Subcutaneous abdominal adipose tissue (tissue), 5 donors: Measurements from ENCODE around the gene MYB.
A peak's percentile ranks its signal among the peaks of the same experiment; 100 is the strongest.
"Not testable (repeated sequence)": the region's sequence is repeated elsewhere in the genome, so short reads cannot be mapped to it uniquely, and the experiment has no call there.

Experiments used
- H3K27ac ChIP-seq: one replicate; pipeline ENCODE4 v1.7.0; 2013; ENCODE audit warnings: low read depth, mild to moderate bottlenecking, inconsistent platforms, low read length, moderate library complexity
- H3K27me3 ChIP-seq, 5 donors: one replicate each; pipeline ENCODE4 v1.7.0; 2013; ENCODE audit warnings: low read length in 5 of 5, inconsistent platforms in 1 of 5; ENCODE audit not compliant: control insufficient read depth in 5 of 5, insufficient read depth in 4 of 5
- H3K36me3 ChIP-seq, 5 donors: one replicate each; pipeline ENCODE4 v1.7.0; 2013; ENCODE audit warnings: low read length in 5 of 5; ENCODE audit not compliant: control insufficient read depth in 5 of 5, insufficient read depth in 5 of 5
- H3K4me1 ChIP-seq, 5 donors: one replicate each; pipeline ENCODE4 v1.7.0; 2013; ENCODE audit warnings: low read length in 5 of 5, mild to moderate bottlenecking in 3 of 5, moderate library complexity in 1 of 5; ENCODE audit not compliant: control insufficient read depth in 5 of 5, insufficient read depth in 5 of 5
- H3K4me3 ChIP-seq, 5 donors: one replicate each; pipeline ENCODE4 v1.7.0; 2013; ENCODE audit warnings: low read length in 5 of 5, low read depth in 1 of 5
- H3K9ac ChIP-seq, 5 donors: one replicate each; pipeline ENCODE4 v1.7.0; 2013; ENCODE audit warnings: low read length in 5 of 5, mild to moderate bottlenecking in 4 of 5, moderate library complexity in 3 of 5
- H3K9me3 ChIP-seq, 5 donors: one replicate each; pipeline ENCODE4 v1.7.0; 2013; ENCODE audit warnings: low read length in 5 of 5; ENCODE audit not compliant: control insufficient read depth in 5 of 5
- donor health status: healthy.
- donor health status: healthy.
- donor health status: healthy.
- donor health status: healthy.
- donor health status: healthy.

Gene MYB

GRCh38 chr6:135180542-135181332 is at the start of gene MYB:
TSS of gene MYB (plus strand) at chr6:135181308. CDS start at chr6:135181514, 206 bp downstream.
- Histone ChIP-seq H3K9ac (peak within 1 kb of the TSS in 3 of 5 donors; percentile 49 to 68 (median 55)), H3K4me3 (peak within 1 kb of the TSS; percentile 65 to 76 (median 73)), H3K36me3 (no peaks in the 10 kb centered on the region), H3K27ac (no peak within 1 kb of the TSS), H3K4me1 (peaks cover 6 to 34% (median 29%) of the 10 kb centered on the region in 5 donors), H3K9me3 (no peaks in the 10 kb centered on the region), H3K27me3 (peaks cover 9 to 24% (median 13%) of the 10 kb centered on the region in 5 donors)

- Histone ChIP-seq H3K4me3 (no peak overlapping the region), H3K36me3 (no peaks in the 10 kb centered on the region), H3K9ac (no peak overlapping the region), H3K9me3 (no peaks in the 10 kb centered on the region), H3K27me3 (no peaks in the 10 kb centered on the region), H3K4me1 (peaks cover 0 to 2% (median 0%) of the 10 kb centered on the region in 5 donors), H3K27ac (no peak overlapping the region)
Observed at GRCh38 chr6:135132776-135133175, 48.3 kb upstream of the MYB start.

GRCh38 chr6:135135835-135136234 is 45.3 kb upstream of the MYB start:
- Histone ChIP-seq H3K36me3 (no peaks in the 10 kb centered on the region), H3K27ac (no peak overlapping the region)

GRCh38 chr6:135137826-135138225 is 43.3 kb upstream of the MYB start:
- Histone ChIP-seq H3K36me3 (no peaks in the 10 kb centered on the region), H3K9me3 (no peaks in the 10 kb centered on the region), H3K4me3 (no peak overlapping the region), H3K27me3 (peaks cover 0 to 2% (median 0%) of the 10 kb centered on the region in 5 donors), H3K9ac (no peak overlapping the region), H3K27ac (no peak overlapping the region), H3K4me1 (no peaks in the 10 kb centered on the region)

More at GRCh38 chr6:135135835-135136234, 45.3 kb upstream of the MYB start:
- Histone ChIP-seq H3K4me1 (no peaks in the 10 kb centered on the region), H3K9ac (no peak overlapping the region), H3K27me3 (peaks cover 0 to 2% (median 0%) of the 10 kb centered on the region in 5 donors), H3K9me3 (no peaks in the 10 kb centered on the region), H3K4me3 (no peak overlapping the region)

- Histone ChIP-seq H3K9ac (no peak overlapping the region), H3K4me3 (no peak overlapping the region), H3K9me3 (no peaks in the 10 kb centered on the region), H3K36me3 (no peaks in the 10 kb centered on the region), H3K27me3 (peaks cover 0 to 2% (median 0%) of the 10 kb centered on the region in 5 donors), H3K4me1 (no peaks in the 10 kb centered on the region), H3K27ac (no peak overlapping the region)
Observed at GRCh38 chr6:135141182-135141581, 39.9 kb upstream of the MYB start.

GRCh38 chr6:135141728-135142127 is 39.4 kb upstream of the MYB start:
- H3K36me3 ChIP-seq = no peaks in the 10 kb centered on the region
- H3K9ac ChIP-seq = no peak overlapping the region
- H3K9me3 ChIP-seq = no peaks in the 10 kb centered on the region
- H3K27me3 ChIP-seq = peaks cover 0 to 2% (median 0%) of the 10 kb centered on the region in 5 donors
- H3K4me1 ChIP-seq = no peaks in the 10 kb centered on the region
- no peak overlapping the region for H3K27ac ChIP-seq
- H3K4me3 ChIP-seq = no peak overlapping the region

- H3K9ac ChIP-seq, H3K4me3 ChIP-seq, H3K27ac ChIP-seq, H3K27me3 ChIP-seq, H3K36me3 ChIP-seq, H3K4me1 ChIP-seq, H3K9me3 ChIP-seq: not testable (repeated sequence)
Observed at GRCh38 chr6:135142232-135142631, 38.9 kb upstream of the MYB start.

GRCh38 chr6:135144673-135145062 is 36.4 kb upstream of the MYB start:
- Histone ChIP-seq H3K27ac (no peak overlapping the region), H3K4me1 (no peaks in the 10 kb centered on the region), H3K27me3 (no peaks in the 10 kb centered on the region), H3K4me3 (no peak overlapping the region), H3K9me3 (no peaks in the 10 kb centered on the region), H3K9ac (no peak overlapping the region), H3K36me3 (no peaks in the 10 kb centered on the region)

GRCh38 chr6:135145063-135145800 is 35.9 kb upstream of the MYB start:
- no peak overlapping the region for H3K27ac ChIP-seq
- H3K4me1 ChIP-seq = no peaks in the 10 kb centered on the region
- no peaks in the 10 kb centered on the region for H3K9me3 ChIP-seq
- H3K36me3 ChIP-seq = no peaks in the 10 kb centered on the region
- H3K9ac ChIP-seq = no peak overlapping the region
- H3K27me3 ChIP-seq = no peaks in the 10 kb centered on the region
- peak overlapping the region; percentile 12 to 52 (median 25) for H3K4me3 ChIP-seq
